DOHH2 (cell line): ENCODE data around the gene HAND1.

Experiments used
- H3F3A ChIP-seq: fragments of 200-600 bp; sonication (generic), shearing (Covaris generic); 2 replicates; pipeline ENCODE4 v1.6.0; 2016; ENCODE audit warnings: antibody characterized with exemption, mild to moderate bottlenecking; ENCODE audit not compliant: control insufficient read depth, insufficient read depth
- H3K27ac ChIP-seq: fragments of 200-600 bp; sonication (generic); 2 replicates; pipeline ENCODE4 v1.5.1; 2014; ENCODE audit warnings: low read depth, mild to moderate bottlenecking, low read length, moderate library complexity
- H3K27me3 ChIP-seq: fragments of 200-600 bp; sonication (generic); 2 replicates; pipeline ENCODE4 v1.6.1; 2014; ENCODE audit warnings: mild to moderate bottlenecking, low read length, mixed read lengths; ENCODE audit not compliant: control insufficient read depth
- H3K36me3 ChIP-seq: fragments of 200-600 bp; sonication (generic); 2 replicates; pipeline ENCODE4 v1.6.1; 2014; ENCODE audit warnings: mild to moderate bottlenecking, low read length, moderate library complexity, mixed read lengths; ENCODE audit not compliant: control insufficient read depth
- H3K4me1 ChIP-seq: fragments of 200-600 bp; sonication (generic); 2 replicates; pipeline ENCODE4 v1.6.1; 2014; ENCODE audit warnings: mild to moderate bottlenecking, low read length, mixed read lengths; ENCODE audit not compliant: control insufficient read depth
- H3K4me2 ChIP-seq: fragments of 200-600 bp; sonication (generic); 2 replicates; pipeline ENCODE4 v1.6.0; 2014; ENCODE audit warnings: mild to moderate bottlenecking, low read length, moderate library complexity
- H3K4me3 ChIP-seq: fragments of 200-600 bp; sonication (generic); 2 replicates; pipeline ENCODE4 v1.5.1; 2014; ENCODE audit warnings: mild to moderate bottlenecking, low read length, mixed read lengths
- H3K79me2 ChIP-seq: fragments of 200-600 bp; sonication (generic); 2 replicates; pipeline ENCODE4 v1.6.1; 2014; ENCODE audit warnings: mild to moderate bottlenecking, low read length, mixed read lengths; ENCODE audit not compliant: control insufficient read depth
- H3K9me2 ChIP-seq: fragments of 200-600 bp; sonication (generic); replicated peaks from 2 replicates; pipeline ENCODE4 v1.6.1; 2014; ENCODE audit warnings: mild to moderate bottlenecking, low read length, mixed read lengths; ENCODE audit not compliant: control insufficient read depth
- H3K9me3 ChIP-seq: fragments of 200-600 bp; sonication (generic); 2 replicates; pipeline ENCODE4 v1.6.1; 2014; ENCODE audit warnings: antibody characterized with exemption, low read length, mixed read lengths; ENCODE audit not compliant: control insufficient read depth, insufficient read depth
- H4K20me1 ChIP-seq: fragments of 200-600 bp; sonication (generic); 2 replicates; pipeline ENCODE4 v1.6.0; 2014; ENCODE audit warnings: low read depth, mild to moderate bottlenecking, antibody characterized with exemption, low read length, moderate library complexity; ENCODE audit not compliant: control insufficient read depth, insufficient read depth
- CTCF ChIP-seq: fragments of 200-600 bp; sonication (generic); IDR thresholded peaks from one replicate; pipeline ENCODE4 v1.5.1; 2014; ENCODE audit warnings: antibody characterized with exemption, mild to moderate bottlenecking, low read depth, low read length; ENCODE audit not compliant: poor library complexity, severe bottlenecking
- EZH2phosphoT487 ChIP-seq: fragments of 200-600 bp; sonication (generic); IDR thresholded peaks from 2 replicates; pipeline ENCODE4 v1.6.1; 2017; ENCODE audit warnings: borderline replicate concordance, mild to moderate bottlenecking, antibody characterized with exemption, low read length, moderate library complexity, mixed read lengths

HAND1 gene

DNA sequence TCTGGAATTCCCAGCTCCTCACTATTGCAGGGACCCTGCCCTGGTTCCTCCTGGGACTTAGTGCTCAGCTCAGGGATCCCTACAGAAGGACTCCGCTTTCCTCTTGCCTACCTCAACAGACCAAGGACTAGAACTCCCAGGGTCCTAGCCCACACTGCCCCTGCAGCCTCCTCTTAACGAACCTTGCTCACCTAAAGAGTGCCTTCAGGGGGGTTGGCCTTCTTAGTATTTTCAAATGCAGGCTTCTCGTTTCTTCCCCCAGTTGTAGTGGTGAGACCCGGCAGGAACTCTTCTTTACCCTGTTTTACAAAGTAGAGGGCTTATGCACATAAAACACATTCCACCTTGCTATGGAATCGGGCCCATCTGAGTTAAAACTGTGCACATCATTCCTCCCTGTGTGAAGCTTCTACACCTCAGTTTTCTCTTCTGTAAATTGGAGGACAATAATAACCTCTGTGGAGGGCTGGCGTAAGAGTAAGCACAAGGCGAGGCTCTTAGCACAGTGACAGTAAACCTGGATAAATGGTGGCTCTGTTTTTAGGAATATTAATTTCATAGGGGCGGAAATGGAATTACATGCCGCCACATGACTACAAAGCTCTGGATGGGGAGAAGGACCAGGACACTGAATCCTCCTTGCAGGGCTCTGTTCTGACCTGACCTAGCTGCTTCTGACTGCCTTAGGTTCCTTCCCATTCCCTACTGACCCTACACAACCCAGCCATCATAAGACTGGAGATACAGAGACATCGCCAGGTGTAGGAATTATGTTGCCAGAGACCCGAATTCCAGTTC, 3.8 kb upstream of the HAND1 start:
- no peaks in the 10 kb centered on the region for H3K36me3 ChIP-seq
- H3K27me3 ChIP-seq: peaks cover 70% of the 10 kb centered on the region
- no peak for TF ChIP-seq CTCF
- TF ChIP-seq EZH2phosphoT487: no peak
- no peak overlapping the region for H3K27ac ChIP-seq
- no peak overlapping the region for H3K4me2 ChIP-seq
- no peaks in the 10 kb centered on the region for H3K9me2 ChIP-seq
- H3K9me3 ChIP-seq: no peaks in the 10 kb centered on the region
- H3K4me3 ChIP-seq: no peak overlapping the region
- no peaks in the 10 kb centered on the region for H3K79me2 ChIP-seq
- no peaks in the 10 kb centered on the region for H3F3A ChIP-seq
- no peaks in the 10 kb centered on the region for H3K4me1 ChIP-seq
- no peaks in the 10 kb centered on the region for H4K20me1 ChIP-seq

- Histone ChIP-seq H3K4me3 (no peak overlapping the region), H3K27ac (no peak overlapping the region), H3K4me2 (no peak overlapping the region), H3K9me2 (no peaks in the 10 kb centered on the region), H3K27me3 (peaks cover 60% of the 10 kb centered on the region), H3K4me1 (no peaks in the 10 kb centered on the region), H3F3A (no peaks in the 10 kb centered on the region), H3K9me3 (no peaks in the 10 kb centered on the region), H3K36me3 (no peaks in the 10 kb centered on the region), H4K20me1 (no peaks in the 10 kb centered on the region), H3K79me2 (no peaks in the 10 kb centered on the region)
- no peak for TF ChIP-seq CTCF
- TF ChIP-seq EZH2phosphoT487: no peak
Observed at GRCh38 chr5:154480847-154481246, 2.8 kb upstream of the HAND1 start.

GRCh38 chr5:154479944-154480750, 2.1 kb upstream of the HAND1 start:
- no peaks in the 10 kb centered on the region for H3K9me2 ChIP-seq
- no peaks in the 10 kb centered on the region for H3K9me3 ChIP-seq
- H3K27ac ChIP-seq: no peak overlapping the region
- H3K79me2 ChIP-seq: no peaks in the 10 kb centered on the region
- no peaks in the 10 kb centered on the region for H3F3A ChIP-seq
- H3K36me3 ChIP-seq: no peaks in the 10 kb centered on the region
- no peak overlapping the region for H3K4me3 ChIP-seq
- peaks cover 53% of the 10 kb centered on the region for H3K27me3 ChIP-seq
- no peak overlapping the region for H3K4me2 ChIP-seq
- TF ChIP-seq CTCF (no peak), EZH2phosphoT487 (no peak)
- no peaks in the 10 kb centered on the region for H4K20me1 ChIP-seq
- H3K4me1 ChIP-seq: no peaks in the 10 kb centered on the region
